Lower lobe of right lung (tissue), 2 donors: ENCODE data around the gene LIX1L. TPM values are rescaled to one million over a fixed set of nuclear protein-coding genes. Genes with fewer than 3 reads are reported as not detected.

Experiments
- ATAC-seq, 2 donors: fragments of 200-7000 bp; cut with Tn5 transposase; one replicate each; pipeline ENCODE4 v1.9.1; 2020 to 2022; ENCODE audit warnings: mild to moderate bottlenecking in 2 of 2, moderate library complexity in 2 of 2
- DNase-seq: peaks from one replicate; pipeline ENCODE4 v3.0.0-alpha.2; 2020
- H3K27ac ChIP-seq: fragments of 200-600 bp; one replicate; pipeline ENCODE4 v1.8.0; 2022
- H3K27me3 ChIP-seq: fragments of 200-600 bp; one replicate; pipeline ENCODE4 v1.8.0; 2022; ENCODE audit warnings: low read depth
- H3K36me3 ChIP-seq: fragments of 200-600 bp; one replicate; pipeline ENCODE4 v1.8.0; 2022; ENCODE audit warnings: mild to moderate bottlenecking
- H3K4me1 ChIP-seq: fragments of 200-600 bp; one replicate; pipeline ENCODE4 v1.8.0; 2022
- H3K4me3 ChIP-seq: fragments of 200-600 bp; one replicate; pipeline ENCODE4 v1.8.0; 2022; ENCODE audit warnings: mild to moderate bottlenecking
- H3K9me3 ChIP-seq: fragments of 200-600 bp; one replicate; pipeline ENCODE4 v1.8.0; 2022
- CTCF ChIP-seq: fragments of 200-600 bp; IDR thresholded peaks from one replicate; pipeline ENCODE4 v1.8.0; 2022; ENCODE audit warnings: antibody characterized with exemption, mild to moderate bottlenecking
- intact Hi-C: fragments of 100-400 bp; cut with DNase I; formaldehyde crosslinking; loops from one replicate; pipeline ENCODE4 v1.11.0; 2022
- total RNA-seq: library from RNA; stranded (reverse); fragmentation: NEBNext Ultra II Directional; extraction: Animal tissue kit (Norgen Biotek cat#: 25700); gene quantifications from one replicate; pipeline ENCODE4 v1.2.1, GENCODE V29; 2021
- donor health status: DM: no; HTN: yes; CAD: no; lungs with severe emphysema.

LIX1L gene
- total RNA-seq, 1 donor from 2014 or later: 30.9 TPM

- intact Hi-C loops: no loop called here
- H3K27ac ChIP-seq: no peak overlapping the region
These were observed 73.1 kb downstream of the LIX1L start for GRCh38 chr1:145884675-145885074.

More at GRCh38 chr1:145884675-145885074, 73.1 kb downstream of the LIX1L start:
- Histone ChIP-seq H3K4me1 (peaks cover 9% of the 10 kb centered on the region), H3K36me3 (no peaks in the 10 kb centered on the region), H3K27me3 (peaks cover 4% of the 10 kb centered on the region), H3K9me3 (no peaks in the 10 kb centered on the region), H3K4me3 (no peak overlapping the region)
- TF ChIP-seq CTCF: no peak
- DNase-seq (no peak), ATAC-seq (no peak)

Other genes starting within 250 kb of the LIX1L start
- gene CD160, start 238.5 kb downstream of the LIX1L start, total RNA-seq: 1.1 TPM
- 14.2 TPM for gene RNF115, start 133.9 kb downstream of the LIX1L start, total RNA-seq
- gene POLR3C, start 133.8 kb downstream of the LIX1L start, total RNA-seq: 26.3 TPM
- 2.5 TPM for gene NUDT17, start 112.4 kb downstream of the LIX1L start, total RNA-seq
- 27.7 TPM for gene PIAS3, start 98.9 kb downstream of the LIX1L start, total RNA-seq
- gene ANKRD35, start 72.2 kb downstream of the LIX1L start, total RNA-seq: 1.5 TPM
- 7.7 TPM for gene ITGA10, start 48.0 kb downstream of the LIX1L start, total RNA-seq
- gene PEX11B, start 39.3 kb downstream of the LIX1L start, total RNA-seq: 28.6 TPM
- gene RBM8A, start 30.5 kb downstream of the LIX1L start, total RNA-seq: 109 TPM
- 0.41 TPM for gene ANKRD34A, start 6.6 kb upstream of the LIX1L start, total RNA-seq
- gene POLR3GL, start 6.7 kb upstream of the LIX1L start, total RNA-seq: 25.4 TPM
- gene TXNIP, start 38.6 kb upstream of the LIX1L start, total RNA-seq: 1,554 TPM
- not detected for gene HJV, start 63.7 kb upstream of the LIX1L start, total RNA-seq
- 3.2 TPM for gene NBPF10, start 186.8 kb upstream of the LIX1L start, total RNA-seq